Parathyroid adenoma (tissue), 2 donors: Measurements from ENCODE around the gene BCL11A.

ENCODE experiments used
- H2AFZ ChIP-seq: fragments of 300-600 bp; sonication (generic); one replicate; pipeline ENCODE4 v1.7.0; 2017; ENCODE audit warnings: antibody characterized with exemption, mild to moderate bottlenecking
- H3K27ac ChIP-seq: fragments of 300-600 bp; sonication (generic); one replicate; pipeline ENCODE4 v1.7.0; 2017
- H3K27me3 ChIP-seq: fragments of 300-600 bp; sonication (generic); one replicate; pipeline ENCODE4 v1.7.0; 2017; ENCODE audit warnings: low read length; ENCODE audit not compliant: control insufficient read depth, insufficient read depth
- H3K36me3 ChIP-seq: fragments of 300-600 bp; sonication (generic); one replicate; pipeline ENCODE4 v1.7.0; 2017; ENCODE audit warnings: low read length; ENCODE audit not compliant: control insufficient read depth, insufficient read depth
- H3K4me1 ChIP-seq: fragments of 300-600 bp; sonication (generic); one replicate; pipeline ENCODE4 v1.7.0; 2017; ENCODE audit warnings: control low read depth
- H3K4me2 ChIP-seq: fragments of 300-600 bp; sonication (generic); one replicate; pipeline ENCODE4 v1.7.0; 2017; ENCODE audit warnings: low read length
- H3K4me3 ChIP-seq: fragments of 300-600 bp; sonication (generic); one replicate; pipeline ENCODE4 v1.7.0; 2017; ENCODE audit warnings: low read depth, low read length
- H3K79me2 ChIP-seq: fragments of 300-600 bp; sonication (generic); one replicate; pipeline ENCODE4 v1.7.0; 2017; ENCODE audit warnings: control low read depth
- H3K9ac ChIP-seq: fragments of 300-600 bp; sonication (generic); one replicate; pipeline ENCODE4 v1.7.0; 2017; ENCODE audit warnings: mild to moderate bottlenecking
- H3K9me3 ChIP-seq: fragments of 300-600 bp; sonication (generic); one replicate; pipeline ENCODE4 v1.7.0; 2017; ENCODE audit warnings: low read length; ENCODE audit not compliant: control insufficient read depth
- CTCF ChIP-seq: fragments of 300-600 bp; sonication (generic); IDR thresholded peaks from one replicate; pipeline ENCODE4 v1.7.0; 2017; ENCODE audit warnings: antibody characterized with exemption, mild to moderate bottlenecking
- donor health status: primary hyperparathyroidism.

The BCL11A gene

GRCh38 chr2:60522462-60522861, 31.0 kb downstream of the BCL11A start:
- TF ChIP-seq CTCF = no peak
- Histone ChIP-seq H3K27ac (no peak overlapping the region), H3K9ac (no peak overlapping the region), H2AFZ (no peak overlapping the region), H3K36me3 (no peaks in the 10 kb centered on the region), H3K27me3 (no peaks in the 10 kb centered on the region), H3K79me2 (no peaks in the 10 kb centered on the region), H3K4me1 (no peaks in the 10 kb centered on the region), H3K4me3 (no peak overlapping the region), H3K9me3 (no peaks in the 10 kb centered on the region), H3K4me2 (no peak overlapping the region)

DNA sequence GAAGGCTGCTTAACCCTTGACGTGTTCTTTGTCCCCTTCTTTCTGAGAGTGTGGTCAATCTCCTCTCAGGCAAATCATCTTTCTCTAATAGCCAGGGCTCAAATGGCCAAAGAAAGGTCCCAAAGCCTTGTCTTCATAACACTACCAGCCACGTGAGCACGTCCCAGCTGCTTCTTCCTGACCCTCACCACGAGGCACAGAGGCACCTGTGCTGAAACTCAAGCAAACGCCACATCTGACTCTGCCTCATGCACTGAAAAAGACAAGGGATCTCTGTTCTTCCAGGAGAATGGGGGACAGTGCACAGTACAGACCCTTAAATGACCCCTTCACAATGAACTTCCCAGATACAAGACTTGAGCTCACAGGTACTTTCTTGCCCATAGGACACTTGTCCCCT, 31.8 kb downstream of the BCL11A start:
- no peak overlapping the region for H3K4me3 ChIP-seq
- H3K36me3 ChIP-seq = no peaks in the 10 kb centered on the region
- H3K27ac ChIP-seq = no peak overlapping the region
- H3K4me2 ChIP-seq = no peak overlapping the region
- no peak for TF ChIP-seq CTCF
- no peaks in the 10 kb centered on the region for H3K4me1 ChIP-seq
- no peaks in the 10 kb centered on the region for H3K9me3 ChIP-seq
- H3K27me3 ChIP-seq = no peaks in the 10 kb centered on the region
- H3K79me2 ChIP-seq = no peaks in the 10 kb centered on the region
- no peak overlapping the region for H2AFZ ChIP-seq
- H3K9ac ChIP-seq = no peak overlapping the region

- TF ChIP-seq CTCF = no peak
Observed at GRCh38 chr2:60520917-60521539, 32.4 kb downstream of the BCL11A start.

GRCh38 chr2:60520151-60520876, 33.1 kb downstream of the BCL11A start:
- Histone ChIP-seq H3K4me2 (no peak overlapping the region), H3K4me3 (no peak overlapping the region), H3K36me3 (no peaks in the 10 kb centered on the region), H3K9ac (no peak overlapping the region), H3K79me2 (no peaks in the 10 kb centered on the region), H2AFZ (no peak overlapping the region), H3K9me3 (no peaks in the 10 kb centered on the region), H3K27ac (no peak overlapping the region), H3K4me1 (no peaks in the 10 kb centered on the region), H3K27me3 (no peaks in the 10 kb centered on the region)
- no peak for TF ChIP-seq CTCF

More at GRCh38 chr2:60520917-60521539, 32.4 kb downstream of the BCL11A start:
- Histone ChIP-seq H3K9ac (no peak overlapping the region), H3K4me2 (no peak overlapping the region), H3K27me3 (no peaks in the 10 kb centered on the region), H3K4me1 (no peaks in the 10 kb centered on the region), H3K27ac (no peak overlapping the region), H3K36me3 (no peaks in the 10 kb centered on the region), H2AFZ (no peak overlapping the region), H3K4me3 (no peak overlapping the region), H3K9me3 (no peaks in the 10 kb centered on the region), H3K79me2 (no peaks in the 10 kb centered on the region)
